ENCODE results near the gene LTV1. TPM values are rescaled to one million over a fixed set of nuclear protein-coding genes. Genes with fewer than 3 reads are reported as not detected.

The LTV1 gene
- total RNA-seq, 1 donor from 2014 or later = 22.5 TPM

- Histone ChIP-seq H3K4me1 (no peaks in the 10 kb centered on the region), H3K9me3 (no peaks in the 10 kb centered on the region), H3K27ac (no peak overlapping the region), H3K4me3 (no peak overlapping the region), H3K27me3 (ENCODE audit: low read depth) (no peaks in the 10 kb centered on the region), H3K36me3 (no peaks in the 10 kb centered on the region)
- DNase-seq (no peak), ATAC-seq (no peak)
- intact Hi-C loops (cut with DNase I) = no loop called here
- no peak for TF ChIP-seq CTCF (IDR thresholded peaks at IDR 0.05)
Measured at GRCh38 chr6:143885116-143885515, 42.0 kb downstream of the LTV1 start.

GRCh38 chr6:143894655-143895054, 51.5 kb downstream of the LTV1 start:
- Histone ChIP-seq H3K27me3 (ENCODE audit: low read depth) (no peaks in the 10 kb centered on the region), H3K4me3 (no peak overlapping the region), H3K4me1 (peaks cover 7% of the 10 kb centered on the region), H3K9me3 (no peaks in the 10 kb centered on the region), H3K27ac (no peak overlapping the region), H3K36me3 (no peaks in the 10 kb centered on the region)
- ATAC-seq (no peak), DNase-seq (no peak)
- no peak for TF ChIP-seq CTCF (IDR thresholded peaks at IDR 0.05)
- intact Hi-C loops (cut with DNase I) = no loop called here

- Histone ChIP-seq H3K36me3 (no peaks in the 10 kb centered on the region), H3K4me3 (no peak overlapping the region), H3K27ac (peak overlapping the region; percentile 41), H3K9me3 (no peaks in the 10 kb centered on the region), H3K27me3 (ENCODE audit: low read depth) (no peaks in the 10 kb centered on the region), H3K4me1 (peaks cover 7% of the 10 kb centered on the region)
- intact Hi-C loops (cut with DNase I) = no loop called here
- no peak for TF ChIP-seq CTCF (IDR thresholded peaks at IDR 0.05)
- DNase-seq (peak; percentile 68), ATAC-seq (peak; percentile 82 to 85)
Measured at GRCh38 chr6:143896126-143896860, 53.2 kb downstream of the LTV1 start.

GRCh38 chr6:143900358-143900757, 57.2 kb downstream of the LTV1 start:
- TF ChIP-seq CTCF (IDR thresholded peaks at IDR 0.05) = no peak
- DNase-seq (no peak), ATAC-seq (no peak)
- no peak overlapping the region for H3K27ac ChIP-seq
- H3K9me3 ChIP-seq = no peaks in the 10 kb centered on the region
- H3K36me3 ChIP-seq = no peaks in the 10 kb centered on the region
- no peaks in the 10 kb centered on the region for H3K27me3 ChIP-seq (ENCODE audit: low read depth)
- intact Hi-C loops (cut with DNase I) = no loop called here
- H3K4me3 ChIP-seq = no peak overlapping the region
- H3K4me1 ChIP-seq = peaks cover 14% of the 10 kb centered on the region

- DNase-seq = no peak
- TF ChIP-seq CTCF (IDR thresholded peaks at IDR 0.05) = no peak
- Histone ChIP-seq H3K4me1 (peaks cover 7% of the 10 kb centered on the region), H3K27ac (peak overlapping the region; percentile 54), H3K4me3 (no peak overlapping the region), H3K27me3 (ENCODE audit: low read depth) (no peaks in the 10 kb centered on the region), H3K9me3 (no peaks in the 10 kb centered on the region), H3K36me3 (no peaks in the 10 kb centered on the region)
- intact Hi-C loops (cut with DNase I) = no loop called here
- ATAC-seq = peak; percentile 69 to 72
Measured at GRCh38 chr6:143901885-143902750, 59.0 kb downstream of the LTV1 start.

All from lower lobe of right lung (tissue), 2 donors.